GM18951 (cell line): Measurements from ENCODE around the gene C19orf73.

Source experiments
- POLR2A ChIP-seq: IDR thresholded peaks from 4 replicates; pipeline ENCODE4 v1.6.1; 2011; ENCODE audit warnings: mild to moderate bottlenecking; ENCODE audit not compliant: insufficient read length, insufficient read depth; ENCODE audit errors: extremely low read depth
- in situ Hi-C: fragments of 300-500 bp; cut with MboI; formaldehyde crosslinking; loops from one replicate; pipeline ENCODE4 v1.12.0; 2022; ENCODE audit warnings: low sequenced_read_pairs, mixed read lengths, inconsistent platforms; ENCODE audit not compliant: unreplicated experiment

The C19orf73 gene

DNA sequence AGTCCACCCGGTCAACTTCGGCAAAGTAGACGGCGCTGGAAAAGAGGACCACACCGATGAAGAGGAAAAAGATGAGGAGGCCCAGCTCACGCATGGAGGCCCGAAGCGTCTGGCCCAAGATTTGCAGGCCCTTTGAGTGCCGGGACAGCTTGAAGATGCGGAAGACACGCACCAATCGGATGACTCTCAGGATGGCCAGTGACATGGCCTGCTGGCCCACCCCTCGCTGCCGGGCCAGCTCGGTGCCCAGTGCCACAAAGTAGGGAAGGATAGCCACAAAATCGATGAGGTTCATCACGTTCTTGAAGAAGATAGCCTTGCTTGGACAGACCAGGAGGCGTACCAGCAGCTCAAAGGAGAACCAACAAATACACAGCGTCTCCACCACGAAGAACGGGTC is 48.5 kb downstream of the C19orf73 start:
- in situ Hi-C loops, result no loop called here

DNA sequence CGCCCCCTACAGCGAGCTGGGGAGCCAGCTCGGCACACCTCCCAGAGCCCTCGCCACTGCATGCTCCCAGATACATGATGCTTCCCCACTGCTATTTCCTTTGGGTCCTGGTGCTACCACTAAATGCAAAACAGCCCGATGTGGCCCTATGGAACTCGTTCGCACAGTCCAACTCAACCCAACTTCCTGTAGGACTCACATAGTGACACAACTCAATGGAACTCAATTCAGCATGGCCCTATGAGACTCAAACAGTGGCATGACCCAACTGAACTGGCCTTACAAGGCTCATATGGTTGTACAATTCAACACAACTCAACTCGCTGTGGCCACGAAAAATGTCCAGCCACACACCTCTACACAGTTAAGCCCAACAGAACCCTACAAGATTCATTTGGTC is 49.9 kb downstream of the C19orf73 start:
- in situ Hi-C loops, result no loop called here

More for the DNA sequence above, 48.5 kb downstream of the C19orf73 start:
- no peak for TF ChIP-seq POLR2A

More for the DNA sequence above, 49.9 kb downstream of the C19orf73 start:
- no peak for TF ChIP-seq POLR2A
